ENCODE results near the gene TMEM151B.

GRCh38 chr6:44271914-44272313 lies 1.7 kb downstream of the TMEM151B start:
- no peak for TF ChIP-seq CTCF (IDR thresholded peaks at IDR 0.05 in 2 of 3, conservative IDR thresholded peaks at IDR 0.05 in 1 of 3; ENCODE audit: borderline replicate concordance in 1 of 3, insufficient read depth in 1 of 3, low read depth in 2 of 3, low read length in 2 of 3)
- TF ChIP-seq POLR2A (IDR thresholded peaks at IDR 0.05; ENCODE audit: borderline replicate concordance, extremely low read depth, insufficient read depth, insufficient read length): no peak
- no peak for TF ChIP-seq MAX (IDR thresholded peaks at IDR 0.05)
- no peak for TF ChIP-seq ELF1 (IDR thresholded peaks at IDR 0.05; ENCODE audit: borderline replicate concordance, low read depth)

All from HCT116 (cell line).